Chondrocyte (in vitro differentiated cells): ENCODE measurements around the gene PAM. TPM values are rescaled to one million over a fixed set of nuclear protein-coding genes. Genes with fewer than 3 reads are reported as not detected.
A peak's percentile ranks its signal among the peaks of the same experiment; 100 is the strongest.

Source experiments
- DNase-seq: peaks from one replicate; pipeline ENCODE4 v3.0.0; 2021; ENCODE audit warnings: mixed read lengths, low spot score
- H3K27ac Mint-ChIP-seq: one replicate; pipeline ENCODE4 v1.8.0; 2021; ENCODE audit warnings: mild to moderate bottlenecking, moderate library complexity, mixed read lengths; ENCODE audit not compliant: unreplicated experiment
- H3K27me3 Mint-ChIP-seq: 2 replicates; pipeline ENCODE4 v1.8.0; 2021; ENCODE audit warnings: low read depth, mixed read lengths
- H3K36me3 Mint-ChIP-seq: 2 replicates; pipeline ENCODE4 v1.8.0; 2021; ENCODE audit warnings: low read depth, mixed read lengths
- H3K4me1 Mint-ChIP-seq: 2 replicates; pipeline ENCODE4 v1.8.0; 2021; ENCODE audit warnings: low read depth, mild to moderate bottlenecking, mixed read lengths
- H3K4me3 Mint-ChIP-seq: one replicate; pipeline ENCODE4 v1.8.0; 2021; ENCODE audit warnings: mild to moderate bottlenecking, moderate library complexity, mixed read lengths; ENCODE audit not compliant: unreplicated experiment
- H3K9me3 Mint-ChIP-seq: 2 replicates; pipeline ENCODE4 v1.8.0; 2021; ENCODE audit warnings: low read depth, mixed read lengths
- total RNA-seq: library from RNA; stranded (reverse); gene quantifications from 3 replicates; pipeline ENCODE4 v1.2.1, GENCODE V29; 2021
- TF ChIP-seq, protein P1 (sequence below): fragments of 200-600 bp; sonication (generic); IDR thresholded peaks from 2 replicates; pipeline ENCODE4 v1.5.0; 2021; ENCODE audit warnings: antibody characterized with exemption, mild to moderate bottlenecking, moderate library complexity

PAM gene
- total RNA-seq, 1 donor from 2014 or later: 293 TPM

DNA sequence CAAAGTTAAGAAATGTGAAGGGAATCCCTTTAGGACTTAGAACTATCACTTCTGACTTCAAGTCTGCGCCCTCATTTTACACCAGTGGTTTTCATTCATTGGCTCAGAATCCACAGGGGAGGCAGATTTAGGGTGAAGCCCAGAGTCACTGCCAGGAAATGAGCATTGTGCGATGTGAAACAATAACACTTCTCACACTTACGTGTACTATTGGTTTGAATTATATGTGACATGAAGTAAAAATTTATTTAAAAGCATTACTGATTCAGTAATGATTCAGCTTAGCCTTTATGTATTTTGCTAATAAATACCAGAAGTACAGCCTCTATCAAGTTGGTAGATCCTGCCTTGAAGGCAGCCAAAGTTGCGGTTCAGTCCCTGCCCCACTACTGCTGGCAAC is 98.6 kb downstream of the PAM start:
- no peaks in the 10 kb centered on the region for H3K9me3 Mint-ChIP-seq
- TF ChIP-seq, protein P1, sequence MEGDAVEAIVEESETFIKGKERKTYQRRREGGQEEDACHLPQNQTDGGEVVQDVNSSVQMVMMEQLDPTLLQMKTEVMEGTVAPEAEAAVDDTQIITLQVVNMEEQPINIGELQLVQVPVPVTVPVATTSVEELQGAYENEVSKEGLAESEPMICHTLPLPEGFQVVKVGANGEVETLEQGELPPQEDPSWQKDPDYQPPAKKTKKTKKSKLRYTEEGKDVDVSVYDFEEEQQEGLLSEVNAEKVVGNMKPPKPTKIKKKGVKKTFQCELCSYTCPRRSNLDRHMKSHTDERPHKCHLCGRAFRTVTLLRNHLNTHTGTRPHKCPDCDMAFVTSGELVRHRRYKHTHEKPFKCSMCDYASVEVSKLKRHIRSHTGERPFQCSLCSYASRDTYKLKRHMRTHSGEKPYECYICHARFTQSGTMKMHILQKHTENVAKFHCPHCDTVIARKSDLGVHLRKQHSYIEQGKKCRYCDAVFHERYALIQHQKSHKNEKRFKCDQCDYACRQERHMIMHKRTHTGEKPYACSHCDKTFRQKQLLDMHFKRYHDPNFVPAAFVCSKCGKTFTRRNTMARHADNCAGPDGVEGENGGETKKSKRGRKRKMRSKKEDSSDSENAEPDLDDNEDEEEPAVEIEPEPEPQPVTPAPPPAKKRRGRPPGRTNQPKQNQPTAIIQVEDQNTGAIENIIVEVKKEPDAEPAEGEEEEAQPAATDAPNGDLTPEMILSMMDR: no peak
- DNase-seq: no peak
- H3K4me3 Mint-ChIP-seq: no peak overlapping the region
- H3K27ac Mint-ChIP-seq: no peak overlapping the region
- no peaks in the 10 kb centered on the region for H3K36me3 Mint-ChIP-seq
- H3K27me3 Mint-ChIP-seq: no peaks in the 10 kb centered on the region
- peaks cover 26% of the 10 kb centered on the region for H3K4me1 Mint-ChIP-seq

DNA sequence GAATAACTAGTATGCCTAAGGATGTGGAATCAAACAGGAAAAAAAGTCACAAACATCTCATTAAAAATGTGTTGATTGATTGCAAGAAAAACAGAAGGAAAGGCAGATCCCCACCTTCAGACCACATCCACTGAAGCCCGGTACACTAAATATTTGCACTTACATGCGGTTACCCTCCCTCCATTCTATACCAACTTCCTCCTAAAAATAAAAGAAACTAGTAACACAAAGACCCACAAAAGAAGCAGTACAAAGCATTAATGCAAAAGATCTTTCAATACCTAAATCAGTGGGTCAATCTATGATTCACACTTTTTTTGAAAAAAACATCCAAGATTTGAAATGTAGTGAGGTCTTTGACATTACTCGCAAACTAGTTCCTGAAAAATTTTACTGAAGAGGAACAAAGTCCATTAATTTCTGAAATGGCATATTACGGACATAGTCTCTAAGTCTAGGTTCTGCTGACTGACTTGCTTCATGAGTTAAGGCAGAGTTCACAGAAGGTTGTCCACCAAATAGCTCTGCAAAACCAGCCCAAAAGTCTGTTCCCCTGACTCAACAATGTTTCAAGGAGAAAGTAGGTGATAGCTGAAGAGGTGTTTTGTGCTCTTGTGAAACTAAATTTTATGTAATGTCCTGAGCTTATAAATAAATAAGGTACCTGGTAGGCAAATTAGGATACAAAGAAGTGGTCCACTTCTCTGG is 100.7 kb downstream of the PAM start:
- H3K27ac Mint-ChIP-seq: peak overlapping the region; percentile 0
- H3K4me1 Mint-ChIP-seq: peaks cover 26% of the 10 kb centered on the region
- DNase-seq: no peak
- no peak overlapping the region for H3K4me3 Mint-ChIP-seq
- TF ChIP-seq, protein P1: no peak
- no peaks in the 10 kb centered on the region for H3K27me3 Mint-ChIP-seq
- no peaks in the 10 kb centered on the region for H3K9me3 Mint-ChIP-seq
- no peaks in the 10 kb centered on the region for H3K36me3 Mint-ChIP-seq

DNA sequence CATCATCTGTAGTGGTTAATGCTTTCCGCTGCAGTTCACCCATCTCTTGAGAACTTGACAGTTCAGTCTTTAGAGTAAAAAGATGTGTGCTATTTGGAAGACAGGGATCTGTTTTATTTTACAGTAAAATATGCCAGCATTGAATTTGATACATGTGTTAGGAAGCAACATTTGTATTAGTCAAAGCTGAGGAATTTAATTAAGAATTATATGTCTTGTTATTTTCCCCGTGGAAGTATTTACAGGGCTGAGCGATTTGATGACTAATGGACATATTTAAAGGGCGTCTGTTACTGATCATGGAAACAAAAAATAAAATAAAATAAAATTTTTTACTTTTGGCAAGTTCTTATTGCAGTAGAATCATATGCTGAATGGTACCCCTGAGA is 101.3 kb downstream of the PAM start:
- H3K27me3 Mint-ChIP-seq: no peaks in the 10 kb centered on the region
- peak overlapping the region; percentile 0 for H3K27ac Mint-ChIP-seq
- H3K9me3 Mint-ChIP-seq: no peaks in the 10 kb centered on the region
- TF ChIP-seq, protein P1: no peak
- no peak for DNase-seq
- H3K4me1 Mint-ChIP-seq: peaks cover 26% of the 10 kb centered on the region
- no peaks in the 10 kb centered on the region for H3K36me3 Mint-ChIP-seq
- H3K4me3 Mint-ChIP-seq: no peak overlapping the region

DNA sequence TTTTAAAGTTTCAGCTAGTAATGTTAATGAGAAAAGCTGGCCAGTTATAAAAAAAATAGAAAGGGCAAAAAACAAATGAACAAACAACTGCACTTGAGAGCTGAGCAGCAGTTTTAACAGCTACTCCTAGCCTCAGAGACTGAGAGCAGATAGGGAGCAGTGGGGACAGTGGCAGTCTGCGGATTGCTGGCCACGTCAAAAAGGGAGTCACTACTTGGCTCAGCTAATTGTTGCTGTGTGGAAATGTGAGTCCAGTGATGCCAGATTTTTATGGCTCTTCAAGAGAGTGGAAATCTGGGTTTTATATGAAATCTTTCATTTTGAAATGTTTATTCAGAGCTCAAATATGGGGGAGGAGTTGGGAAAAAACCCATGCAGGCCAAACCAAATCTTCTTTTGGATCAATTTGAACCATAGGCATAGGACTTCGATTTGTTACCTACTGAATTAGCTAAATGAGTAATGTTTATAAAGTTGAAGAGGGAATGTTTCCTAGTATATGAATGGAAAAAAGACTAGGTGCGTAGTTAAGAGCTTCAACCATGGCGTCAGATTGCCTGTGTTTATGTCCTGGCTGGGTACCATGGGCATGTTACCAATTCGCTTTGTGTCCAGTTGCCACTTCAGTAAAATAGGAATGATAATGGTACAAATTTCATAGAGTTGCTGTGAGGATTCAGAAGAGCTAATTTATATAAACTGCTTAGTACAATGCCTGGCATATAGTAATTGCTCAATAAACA is 102.1 kb downstream of the PAM start:
- no peak for DNase-seq
- H3K27ac Mint-ChIP-seq: no peak overlapping the region
- TF ChIP-seq, protein P1: no peak

DNA sequence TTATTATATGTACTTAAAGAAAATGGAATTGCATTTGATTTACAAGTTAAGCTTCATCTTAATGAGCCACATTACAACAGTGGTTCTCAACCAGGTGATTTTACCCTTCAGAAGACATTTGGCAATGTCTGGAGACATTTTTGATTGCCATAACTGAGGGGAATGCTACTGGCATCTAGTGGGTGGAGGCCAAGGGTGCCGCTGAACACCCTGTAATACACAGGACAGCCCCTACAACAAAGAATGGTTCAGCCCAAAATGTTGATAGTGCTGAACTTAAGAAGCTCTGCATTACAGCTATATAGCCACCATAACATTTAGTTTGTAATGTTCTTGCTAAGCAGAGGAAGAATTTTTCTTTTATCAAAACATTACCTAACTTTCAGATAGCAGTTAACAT is 103.1 kb downstream of the PAM start:
- DNase-seq: no peak
- H3K27ac Mint-ChIP-seq: no peak overlapping the region
- no peaks in the 10 kb centered on the region for H3K9me3 Mint-ChIP-seq
- TF ChIP-seq, protein P1: no peak
- no peaks in the 10 kb centered on the region for H3K36me3 Mint-ChIP-seq
- H3K4me1 Mint-ChIP-seq: peaks cover 26% of the 10 kb centered on the region
- no peak overlapping the region for H3K4me3 Mint-ChIP-seq
- H3K27me3 Mint-ChIP-seq: no peaks in the 10 kb centered on the region

More for the DNA sequence above, 102.1 kb downstream of the PAM start:
- H3K36me3 Mint-ChIP-seq: no peaks in the 10 kb centered on the region
- peaks cover 26% of the 10 kb centered on the region for H3K4me1 Mint-ChIP-seq
- no peaks in the 10 kb centered on the region for H3K27me3 Mint-ChIP-seq
- no peak overlapping the region for H3K4me3 Mint-ChIP-seq
- no peaks in the 10 kb centered on the region for H3K9me3 Mint-ChIP-seq
